OCI-LY1 (cell line): Measurements from ENCODE around the gene TRIM63.
A peak's percentile ranks its signal among the peaks of the same experiment; 100 is the strongest.

Source experiments
- EZH2 ChIP-seq: fragments of 200-600 bp; sonication (generic), shearing (Covaris generic); IDR thresholded peaks from 2 replicates; pipeline ENCODE4 v1.8.0; 2017; ENCODE audit warnings: borderline replicate concordance, mixed run types, mild to moderate bottlenecking, antibody characterized with exemption, low read length, moderate library complexity, mixed read lengths
- TF ChIP-seq, protein P1 (sequence below): fragments of 200-600 bp; sonication (generic), shearing (Covaris generic); IDR thresholded peaks from 2 replicates; pipeline ENCODE4 v1.5.1; 2017; ENCODE audit warnings: mild to moderate bottlenecking, antibody characterized with exemption, low read length, moderate library complexity, mixed read lengths

- TF ChIP-seq, protein P1, sequence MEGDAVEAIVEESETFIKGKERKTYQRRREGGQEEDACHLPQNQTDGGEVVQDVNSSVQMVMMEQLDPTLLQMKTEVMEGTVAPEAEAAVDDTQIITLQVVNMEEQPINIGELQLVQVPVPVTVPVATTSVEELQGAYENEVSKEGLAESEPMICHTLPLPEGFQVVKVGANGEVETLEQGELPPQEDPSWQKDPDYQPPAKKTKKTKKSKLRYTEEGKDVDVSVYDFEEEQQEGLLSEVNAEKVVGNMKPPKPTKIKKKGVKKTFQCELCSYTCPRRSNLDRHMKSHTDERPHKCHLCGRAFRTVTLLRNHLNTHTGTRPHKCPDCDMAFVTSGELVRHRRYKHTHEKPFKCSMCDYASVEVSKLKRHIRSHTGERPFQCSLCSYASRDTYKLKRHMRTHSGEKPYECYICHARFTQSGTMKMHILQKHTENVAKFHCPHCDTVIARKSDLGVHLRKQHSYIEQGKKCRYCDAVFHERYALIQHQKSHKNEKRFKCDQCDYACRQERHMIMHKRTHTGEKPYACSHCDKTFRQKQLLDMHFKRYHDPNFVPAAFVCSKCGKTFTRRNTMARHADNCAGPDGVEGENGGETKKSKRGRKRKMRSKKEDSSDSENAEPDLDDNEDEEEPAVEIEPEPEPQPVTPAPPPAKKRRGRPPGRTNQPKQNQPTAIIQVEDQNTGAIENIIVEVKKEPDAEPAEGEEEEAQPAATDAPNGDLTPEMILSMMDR, result peak; percentile 25; the same call in 1 of the 2 replicates
- TF ChIP-seq EZH2, result no peak
Observed at GRCh38 chr1:26029864-26030481, 37.5 kb downstream of the TRIM63 start.
